Measurements from ENCODE around the gene GNAQ. TPM values are rescaled to one million over a fixed set of nuclear protein-coding genes. Genes with fewer than 3 reads are reported as not detected.
"Not testable (repeated sequence)": the region's sequence is repeated elsewhere in the genome, so short reads cannot be mapped to it uniquely, and the experiment has no call there.

Gene GNAQ
- 16.2 TPM for total RNA-seq

- DNase-seq (ENCODE audit: low spot score) (no peak), ATAC-seq (no peak)
Measured at GRCh38 chr9:78031444-78031892, at the start of gene GNAQ. GNAQ (minus strand) TSS chr9:78031811; CDS start chr9:78031235, 576 bp downstream.

GRCh38 chr9:78074385-78075291 lies 43.0 kb upstream of the GNAQ start:
- DNase-seq (ENCODE audit: low spot score) (no peak), ATAC-seq (no peak)

GRCh38 chr9:78073722-78074121 lies 42.1 kb upstream of the GNAQ start:
- ATAC-seq: no peak
- DNase-seq (ENCODE audit: low spot score): no peak

DNA sequence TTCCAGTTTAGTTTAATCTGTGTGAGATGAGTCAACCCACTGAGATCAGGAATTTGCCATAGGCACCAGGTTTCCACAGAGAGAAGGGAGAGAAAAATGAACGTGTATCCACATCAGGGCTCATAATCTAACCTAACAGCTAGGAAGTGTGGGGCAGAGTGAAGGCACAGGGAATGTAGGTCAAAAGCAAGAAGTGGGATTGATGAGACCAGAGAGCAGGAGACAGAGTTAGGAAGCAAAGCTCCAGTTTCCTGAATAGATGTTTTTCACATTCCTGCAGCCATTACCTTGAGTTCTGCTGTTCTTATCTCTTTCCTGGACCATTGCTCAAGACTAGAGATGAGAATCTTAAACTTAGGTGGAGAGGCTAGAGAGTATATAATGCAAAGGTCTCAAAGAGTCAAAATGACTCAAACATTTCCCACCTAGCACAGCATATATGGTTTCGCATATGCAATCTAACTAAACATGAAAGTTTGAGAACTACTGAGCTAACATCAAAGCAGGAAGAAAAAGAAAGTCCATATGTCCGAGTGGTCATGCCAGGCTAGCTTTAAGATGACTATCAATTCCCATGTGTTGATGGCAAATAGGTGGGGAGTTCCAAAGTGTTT lies 41.1 kb upstream of the GNAQ start:
- ATAC-seq (no peak), DNase-seq (ENCODE audit: low spot score) (no peak)

DNA sequence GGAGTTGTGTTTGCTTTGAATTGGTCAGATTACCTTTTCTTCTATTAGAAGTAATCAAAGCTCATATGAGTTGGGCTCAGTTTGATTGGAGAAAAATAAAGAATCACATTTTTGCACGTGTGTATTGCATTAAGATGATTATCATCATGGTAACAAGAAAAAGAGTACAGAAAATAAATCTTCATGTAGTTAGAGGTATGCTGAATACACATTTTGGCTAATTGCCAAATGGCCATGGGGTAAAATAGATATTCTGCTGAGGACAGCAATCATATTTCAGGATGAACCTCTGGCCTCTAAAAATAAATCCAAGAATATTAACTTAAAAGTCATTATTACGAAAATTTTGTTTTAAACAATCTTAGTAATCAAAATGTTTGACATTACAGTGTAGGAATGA lies 38.9 kb upstream of the GNAQ start:
- ATAC-seq (no peak), DNase-seq (ENCODE audit: low spot score) (no peak)

DNA sequence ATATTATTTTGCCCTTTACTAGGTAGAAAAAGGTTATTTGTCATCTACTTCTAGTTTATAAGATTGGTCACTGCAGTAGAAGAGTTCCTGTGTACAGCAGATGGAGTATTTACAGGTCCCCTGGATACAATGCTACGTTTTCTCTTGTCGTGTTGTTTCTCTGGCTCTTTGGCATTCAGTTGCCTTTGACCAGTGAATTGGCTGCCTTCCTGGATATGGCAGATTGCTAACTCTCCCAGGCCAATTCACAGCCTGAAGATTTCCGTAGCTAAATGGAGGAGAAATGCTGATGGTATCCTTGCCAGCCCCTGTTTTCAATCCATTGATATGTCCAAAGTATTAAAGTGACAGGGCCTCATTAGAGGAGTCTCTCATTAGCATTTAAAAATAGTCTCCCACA lies 32.5 kb upstream of the GNAQ start:
- DNase-seq (ENCODE audit: low spot score) (peak; percentile 52), ATAC-seq (peak; percentile 93)

- ATAC-seq (peak; percentile 54), DNase-seq (ENCODE audit: low spot score) (no peak)
Measured at GRCh38 chr9:78062710-78063109, 31.1 kb upstream of the GNAQ start.

DNA sequence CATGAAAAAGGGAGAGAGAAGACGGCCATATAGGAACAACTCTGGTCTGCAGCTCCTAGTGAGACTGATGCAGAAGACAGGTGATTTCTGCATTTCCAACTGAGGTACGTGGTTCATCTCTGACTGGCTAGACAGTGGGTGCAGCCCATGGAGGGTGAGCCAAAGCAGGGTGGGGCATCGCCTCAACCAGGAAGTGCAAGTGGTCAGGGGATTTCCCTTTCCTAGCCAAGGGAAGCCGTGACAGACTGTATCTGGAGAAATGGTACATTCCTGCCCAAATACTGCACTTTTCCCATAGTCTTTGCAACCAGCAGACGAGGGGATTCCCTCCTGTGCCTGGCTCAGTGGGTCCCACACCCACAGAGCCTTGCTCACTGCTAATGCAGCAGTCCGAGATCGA lies 22.6 kb upstream of the GNAQ start:
- ATAC-seq; DNase-seq (ENCODE audit: low spot score): not testable (repeated sequence)

- DNase-seq (ENCODE audit: low spot score) (no peak), ATAC-seq (no peak)
Measured at GRCh38 chr9:78053627-78054026, 22.0 kb upstream of the GNAQ start.

DNA sequence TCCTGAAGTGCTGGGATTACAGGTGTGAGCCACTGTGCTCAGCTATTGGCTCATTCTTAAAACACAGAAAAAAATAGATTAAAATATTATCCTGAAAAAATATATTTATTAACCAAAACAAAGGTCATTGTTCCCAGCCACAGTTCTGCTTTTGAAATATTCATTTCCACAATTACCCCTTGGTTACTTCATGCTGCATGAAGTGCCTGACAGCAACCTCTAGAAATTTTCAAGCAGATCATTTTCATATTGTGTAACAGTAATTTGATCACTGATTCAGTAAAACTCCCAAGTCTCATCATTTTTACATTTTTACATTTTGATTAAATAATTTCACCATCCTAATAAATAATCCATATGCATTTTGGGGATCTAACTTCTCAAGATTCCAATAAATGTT lies 18.8 kb upstream of the GNAQ start:
- DNase-seq (ENCODE audit: low spot score) (no peak), ATAC-seq (no peak)

DNA sequence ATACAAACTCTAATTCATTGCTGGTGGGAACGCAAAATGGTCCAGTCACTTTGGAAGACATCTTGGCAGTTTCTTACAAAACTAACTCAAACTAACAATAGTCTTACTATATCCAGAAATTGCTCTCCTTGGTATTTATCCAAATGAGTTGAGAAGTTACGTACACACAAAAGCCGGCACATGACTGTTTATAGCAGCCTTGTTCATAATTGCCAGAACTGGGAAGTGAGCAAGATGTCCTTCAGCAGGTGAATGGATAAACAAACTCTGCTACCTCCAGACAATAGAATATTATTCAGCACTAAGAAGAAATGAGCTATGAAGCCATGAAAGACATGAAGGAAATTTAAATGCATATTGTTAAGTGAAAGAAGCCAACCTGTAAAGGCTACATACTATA lies 17.9 kb upstream of the GNAQ start:
- DNase-seq (ENCODE audit: low spot score) (no peak), ATAC-seq (no peak)

GRCh38 chr9:78047106-78047505 lies 15.5 kb upstream of the GNAQ start:
- DNase-seq (ENCODE audit: low spot score): no peak
- no peak for ATAC-seq

- DNase-seq (ENCODE audit: low spot score) (no peak), ATAC-seq (no peak)
Measured at GRCh38 chr9:78046112-78046511, 14.5 kb upstream of the GNAQ start.

- DNase-seq (ENCODE audit: low spot score) (no peak), ATAC-seq (no peak)
Measured at GRCh38 chr9:78044886-78045285, 13.3 kb upstream of the GNAQ start.

DNA sequence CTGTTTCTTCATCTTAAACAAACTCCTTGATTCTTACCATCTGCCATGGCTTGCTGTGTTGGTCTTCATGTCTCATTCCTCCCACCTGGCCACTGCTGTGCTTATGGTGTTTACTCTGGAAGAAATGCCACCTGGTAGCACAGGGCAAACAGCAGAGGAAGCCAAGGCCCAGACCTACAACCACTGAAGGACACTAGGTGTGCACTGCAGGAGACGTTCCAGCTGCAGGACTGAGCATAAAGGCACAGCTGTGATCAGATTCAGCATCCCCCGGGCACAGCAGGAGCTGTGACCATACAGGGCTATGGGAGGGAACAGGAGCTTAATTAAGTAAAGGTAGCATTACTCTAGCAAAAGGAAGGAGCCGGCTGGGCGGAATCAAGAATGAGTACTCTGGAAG lies 12.6 kb upstream of the GNAQ start:
- no peak for ATAC-seq
- DNase-seq (ENCODE audit: low spot score): no peak

- ATAC-seq: no peak
- no peak for DNase-seq (ENCODE audit: low spot score)
Measured at GRCh38 chr9:78041971-78042370, 10.4 kb upstream of the GNAQ start.

- no peak for DNase-seq (ENCODE audit: low spot score)
- no peak for ATAC-seq
Measured at GRCh38 chr9:78040726-78041125, 9.1 kb upstream of the GNAQ start.

DNA sequence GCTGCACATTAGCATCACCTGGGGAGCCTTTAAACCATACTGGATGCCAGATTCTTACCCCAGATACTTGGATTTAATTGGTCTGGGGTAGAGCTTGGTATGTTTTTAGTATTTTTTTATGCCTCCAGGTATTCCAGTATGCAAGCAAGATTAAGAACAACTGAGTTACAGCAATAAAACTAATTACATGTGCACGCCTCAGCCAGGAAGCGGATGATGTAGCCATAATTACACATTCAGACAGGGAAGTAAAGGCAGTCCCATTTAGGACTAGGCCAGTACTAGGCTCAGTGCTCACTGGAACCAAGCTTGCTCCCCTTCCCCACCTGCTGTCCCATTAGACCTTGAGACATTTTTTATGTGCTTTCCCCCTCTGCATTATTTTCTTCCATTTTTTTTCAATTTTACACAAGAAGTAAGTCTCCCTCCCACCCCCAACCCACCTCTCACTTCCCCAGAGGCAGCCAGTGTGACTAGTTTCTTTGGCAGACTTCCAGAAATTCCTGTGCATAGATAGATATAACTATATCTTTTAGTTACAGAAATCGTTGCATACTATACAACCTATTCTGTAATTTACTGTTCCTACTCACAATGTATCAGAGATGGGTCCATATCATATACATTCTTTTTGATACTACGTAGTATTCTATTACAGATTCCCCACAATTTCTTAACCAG lies 7.1 kb upstream of the GNAQ start:
- ATAC-seq (no peak), DNase-seq (ENCODE audit: low spot score) (no peak)

DNA sequence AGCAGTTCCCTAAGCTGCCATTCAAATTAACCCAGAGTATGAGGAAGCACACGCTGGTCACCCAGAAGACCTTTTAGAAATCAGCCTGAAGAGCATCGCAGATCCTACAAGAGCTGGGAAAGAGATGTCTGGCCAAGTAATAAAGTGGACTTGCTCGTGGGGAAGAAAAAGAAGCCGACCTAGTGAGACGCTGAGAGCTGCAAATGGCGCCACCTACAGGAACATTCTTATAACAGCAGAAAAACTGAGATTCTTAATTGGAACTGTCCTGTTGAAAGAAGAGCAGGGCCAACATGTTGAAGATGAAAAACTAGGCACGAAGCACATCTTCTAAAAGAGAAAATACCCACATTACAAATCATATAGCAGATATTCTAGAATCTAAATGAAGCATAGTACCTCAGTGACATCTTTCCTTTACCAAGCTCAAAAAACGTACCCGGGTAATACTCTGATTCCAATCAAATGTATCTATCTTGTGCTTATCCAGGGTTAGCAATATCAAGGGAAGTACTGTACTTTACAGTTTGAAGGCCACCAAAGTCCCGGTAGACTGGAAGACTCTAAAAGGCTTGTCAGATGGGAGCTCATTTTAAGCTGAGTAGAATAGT lies 3.9 kb upstream of the GNAQ start:
- ATAC-seq: peak; percentile 48

GRCh38 chr9:78033870-78034269 lies 2.3 kb upstream of the GNAQ start:
- DNase-seq (ENCODE audit: low spot score) (no peak), ATAC-seq (no peak)

More for the DNA sequence above, 3.9 kb upstream of the GNAQ start:
- peak; percentile 57 for DNase-seq (ENCODE audit: low spot score)

GRCh38 chr9:78032730-78033457 lies 1.3 kb upstream of the GNAQ start:
- DNase-seq (ENCODE audit: low spot score): no peak
- no peak for ATAC-seq

Measured in left lobe of liver (tissue), 2 donors.